ENCODE data around the gene RILP.

DNA sequence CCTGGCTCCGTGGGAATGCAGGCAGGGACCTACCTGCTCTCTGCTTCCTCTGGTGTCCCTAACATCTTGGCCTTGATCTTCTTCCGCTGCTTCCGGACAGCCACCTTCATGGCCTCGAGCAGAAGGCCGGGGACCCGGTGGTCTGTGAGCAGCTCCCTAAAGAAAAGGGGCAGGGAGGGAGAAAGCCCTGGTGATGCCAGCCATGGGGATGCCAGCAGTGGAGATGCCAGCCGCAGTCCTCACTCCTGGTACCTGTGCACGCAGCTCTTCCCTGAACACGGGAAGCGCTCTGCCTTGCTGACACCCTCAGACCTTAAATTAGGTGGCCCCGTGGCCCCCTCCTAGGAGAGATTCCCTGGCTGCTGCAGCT lies 1.9 kb downstream of the RILP start:
- no peak for TF ChIP-seq POLR2A (IDR thresholded peaks at IDR 0.05)
- TF ChIP-seq, protein P1, sequence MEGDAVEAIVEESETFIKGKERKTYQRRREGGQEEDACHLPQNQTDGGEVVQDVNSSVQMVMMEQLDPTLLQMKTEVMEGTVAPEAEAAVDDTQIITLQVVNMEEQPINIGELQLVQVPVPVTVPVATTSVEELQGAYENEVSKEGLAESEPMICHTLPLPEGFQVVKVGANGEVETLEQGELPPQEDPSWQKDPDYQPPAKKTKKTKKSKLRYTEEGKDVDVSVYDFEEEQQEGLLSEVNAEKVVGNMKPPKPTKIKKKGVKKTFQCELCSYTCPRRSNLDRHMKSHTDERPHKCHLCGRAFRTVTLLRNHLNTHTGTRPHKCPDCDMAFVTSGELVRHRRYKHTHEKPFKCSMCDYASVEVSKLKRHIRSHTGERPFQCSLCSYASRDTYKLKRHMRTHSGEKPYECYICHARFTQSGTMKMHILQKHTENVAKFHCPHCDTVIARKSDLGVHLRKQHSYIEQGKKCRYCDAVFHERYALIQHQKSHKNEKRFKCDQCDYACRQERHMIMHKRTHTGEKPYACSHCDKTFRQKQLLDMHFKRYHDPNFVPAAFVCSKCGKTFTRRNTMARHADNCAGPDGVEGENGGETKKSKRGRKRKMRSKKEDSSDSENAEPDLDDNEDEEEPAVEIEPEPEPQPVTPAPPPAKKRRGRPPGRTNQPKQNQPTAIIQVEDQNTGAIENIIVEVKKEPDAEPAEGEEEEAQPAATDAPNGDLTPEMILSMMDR (IDR thresholded peaks at IDR 0.05) = no peak

Data from uterus (tissue), 2 donors.